ENCODE results near the gene GPD2.
"Not testable (repeated sequence)": the region's sequence is repeated elsewhere in the genome, so short reads cannot be mapped to it uniquely, and the experiment has no call there.

The GPD2 gene

GRCh38 chr2:156476021-156476849, 40.1 kb downstream of the GPD2 start:
- DNase-seq, result no peak

- DNase-seq, result no peak
Measured at GRCh38 chr2:156476850-156477206, 40.6 kb downstream of the GPD2 start.

GRCh38 chr2:156480376-156480775, 44.2 kb downstream of the GPD2 start:
- DNase-seq, result no peak

- no peak for DNase-seq
Measured at GRCh38 chr2:156481312-156481711, 45.1 kb downstream of the GPD2 start.

GRCh38 chr2:156483741-156484173, 47.6 kb downstream of the GPD2 start:
- DNase-seq, result no peak

- no peak for DNase-seq
Measured at GRCh38 chr2:156486147-156486546, 50.0 kb downstream of the GPD2 start.

- no peak for DNase-seq
Measured at GRCh38 chr2:156486614-156487013, 50.4 kb downstream of the GPD2 start.

GRCh38 chr2:156489195-156489594, 53.0 kb downstream of the GPD2 start:
- no peak for DNase-seq

- DNase-seq, result no peak
Measured at GRCh38 chr2:156489750-156490465, 53.7 kb downstream of the GPD2 start.

GRCh38 chr2:156490466-156490840, 54.3 kb downstream of the GPD2 start:
- DNase-seq, result no peak

- DNase-seq, result no peak
Measured at GRCh38 chr2:156491176-156491575, 55.0 kb downstream of the GPD2 start.

GRCh38 chr2:156492979-156493378, 56.8 kb downstream of the GPD2 start:
- no peak for DNase-seq

GRCh38 chr2:156495998-156496397, 59.8 kb downstream of the GPD2 start:
- DNase-seq, result not testable (repeated sequence)

GRCh38 chr2:156505696-156506095, 69.5 kb downstream of the GPD2 start:
- no peak for DNase-seq

- DNase-seq, result peak; percentile 34
Measured at GRCh38 chr2:156511122-156511521, 74.9 kb downstream of the GPD2 start.

- no peak for DNase-seq
Measured at GRCh38 chr2:156511803-156512202, 75.6 kb downstream of the GPD2 start.

- no peak for DNase-seq
Measured at GRCh38 chr2:156512451-156512850, 76.3 kb downstream of the GPD2 start.

- DNase-seq, result no peak
Measured at GRCh38 chr2:156513219-156513618, 77.0 kb downstream of the GPD2 start.

- DNase-seq, result no peak
Measured at GRCh38 chr2:156517419-156517818, 81.2 kb downstream of the GPD2 start.

- no peak for DNase-seq
Measured at GRCh38 chr2:156518138-156518537, 82.0 kb downstream of the GPD2 start.

GRCh38 chr2:156522864-156523440, 86.8 kb downstream of the GPD2 start:
- no peak for DNase-seq

- no peak for DNase-seq
Measured at GRCh38 chr2:156526950-156527636, 90.9 kb downstream of the GPD2 start.

- not testable (repeated sequence) for DNase-seq
Measured at GRCh38 chr2:156528583-156528982, 92.4 kb downstream of the GPD2 start.

Measured in suppressor macrophage treated with lipopolysaccharide for 4 hours (primary cell).